SH-SY5Y (cell line): ENCODE results near the gene PLA2G2F.

ENCODE experiments used
- GATA2 ChIP-seq: IDR thresholded peaks from 2 replicates; pipeline ENCODE4 v1.6.1; 2011; ENCODE audit warnings: mild to moderate bottlenecking, low read depth, low read length
- GATA3 ChIP-seq: IDR thresholded peaks from 2 replicates; pipeline ENCODE4 v1.6.1; 2011; ENCODE audit warnings: low read depth, mild to moderate bottlenecking, low read length, moderate library complexity

DNA sequence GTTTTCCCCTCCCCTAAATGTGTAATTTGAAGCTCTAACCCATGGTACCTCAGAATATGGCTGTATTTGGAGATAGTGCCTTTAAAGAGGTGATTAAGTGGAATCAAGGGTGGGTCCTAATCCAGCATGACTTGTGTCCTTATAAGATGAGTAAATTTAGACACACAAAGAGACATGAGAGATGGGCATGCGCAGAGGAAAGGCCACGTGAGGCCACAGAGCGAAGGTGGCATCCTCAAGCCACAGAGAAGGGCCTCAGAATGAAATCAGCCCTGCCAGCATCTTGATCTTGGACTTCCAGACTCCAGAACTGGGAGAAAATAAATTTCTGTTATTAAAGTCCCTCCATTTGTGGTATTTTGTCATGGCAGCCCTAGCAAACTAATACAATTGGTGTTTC is 2.9 kb upstream of the PLA2G2F start:
- TF ChIP-seq GATA3 = no peak
- no peak for TF ChIP-seq GATA2
